OCI-LY7 (cell line): Measurements from ENCODE around the gene UVSSA. TPM values are rescaled to one million over a fixed set of nuclear protein-coding genes. Genes with fewer than 3 reads are reported as not detected.

Experiments
- BruUV-seq: library from RNA; stranded (reverse); fragments of 400-500 nt; replicated peaks from 2 replicates; lab custom pipeline; 2021; lab: Mats Ljungman, UMichigan
- CTCF ChIA-PET: fragments of 300-600 bp; sonication (Branson Sonifier 250); formaldehyde crosslinking; loops from one replicate; lab custom pipeline; 2022; ENCODE audit warnings: antibody characterized with exemption; ENCODE audit not compliant: unreplicated experiment; lab: Charles Lee
- POLR2A ChIA-PET: fragments of 300-600 bp; sonication (Branson Sonifier 250); formaldehyde crosslinking; loops from one replicate; lab custom pipeline; 2022; ENCODE audit warnings: antibody characterized with exemption; lab: Charles Lee
- DNase-seq: peaks from one replicate; pipeline ENCODE4 v3.0.0-alpha.2; 2015; ENCODE audit warnings: low spot score
- H2AFZ ChIP-seq: fragments of 200-600 bp; sonication (generic), shearing (Covaris generic); 2 replicates; pipeline ENCODE4 v1.6.1; 2014; ENCODE audit warnings: mild to moderate bottlenecking, antibody characterized with exemption, low read length, moderate library complexity
- H3K27ac ChIP-seq: fragments of 200-600 bp; sonication (generic); 2 replicates; pipeline ENCODE4 v1.5.1; 2014; ENCODE audit warnings: mixed run types, low read depth, mild to moderate bottlenecking, moderate library complexity, low read length, inconsistent platforms; ENCODE audit not compliant: poor library complexity, severe bottlenecking
- H3K36me3 ChIP-seq: fragments of 200-600 bp; sonication (generic); 2 replicates; pipeline ENCODE4 v1.6.1; 2014; ENCODE audit warnings: mild to moderate bottlenecking, antibody characterized with exemption, low read length, moderate library complexity, mixed read lengths; ENCODE audit not compliant: insufficient read depth
- H3K4me1 ChIP-seq: fragments of 200-600 bp; sonication (generic); 2 replicates; pipeline ENCODE4 v1.5.1; 2014; ENCODE audit warnings: mild to moderate bottlenecking, low read length; ENCODE audit not compliant: insufficient read depth, poor library complexity, severe bottlenecking
- H3K4me2 ChIP-seq: fragments of 200-600 bp; sonication (generic); 2 replicates; pipeline ENCODE4 v1.6.1; 2014; ENCODE audit warnings: mild to moderate bottlenecking, low read length
- H3K4me3 ChIP-seq: fragments of 200-600 bp; sonication (generic); 2 replicates; pipeline ENCODE4 v1.5.1; 2014; ENCODE audit warnings: mild to moderate bottlenecking, low read depth, low read length; ENCODE audit not compliant: poor library complexity, severe bottlenecking
- H3K79me2 ChIP-seq: fragments of 200-600 bp; sonication (generic); 2 replicates; pipeline ENCODE4 v1.6.1; 2016; ENCODE audit warnings: low read depth, mild to moderate bottlenecking, low read length, moderate library complexity, mixed read lengths; ENCODE audit not compliant: insufficient read depth
- H3K9me2 ChIP-seq: fragments of 200-600 bp; sonication (generic); 2 replicates; pipeline ENCODE4 v1.6.1; 2016; ENCODE audit warnings: mild to moderate bottlenecking, low read length, mixed read lengths; ENCODE audit not compliant: insufficient read depth
- H3K9me3 ChIP-seq: fragments of 200-600 bp; sonication (generic); 2 replicates; pipeline ENCODE4 v1.6.1; 2014; ENCODE audit warnings: mild to moderate bottlenecking, mixed run types, low read length, mixed read lengths
- H4K20me1 ChIP-seq: fragments of 200-600 bp; sonication (generic); 2 replicates; pipeline ENCODE4 v1.6.1; 2014; ENCODE audit warnings: mild to moderate bottlenecking, antibody characterized with exemption, low read length, moderate library complexity, mixed read lengths; ENCODE audit not compliant: insufficient read depth
- EZH2phosphoT487 ChIP-seq: fragments of 200-600 bp; sonication (generic); IDR thresholded peaks from 2 replicates; pipeline ENCODE4 v1.6.1; 2018; ENCODE audit warnings: low read depth, borderline replicate concordance, mild to moderate bottlenecking, mixed run types, antibody characterized with exemption, low read length, moderate library complexity, mixed read lengths
- intact Hi-C: fragments of 100-400 bp; cut with micrococcal nuclease; formaldehyde crosslinking; loops from one replicate; pipeline ENCODE4 v1.10.0; 2022; ENCODE audit not compliant: unreplicated experiment
- total RNA-seq, 2 experiments: library from RNA; depleted of rRNA in 1 of 2; stranded (reverse); fragments of >200 nt in 1 of 2; shearing (Covaris generic) in 1 of 2; gene quantifications; 2 replicates each; pipeline ENCODE4 v1.2.3, GENCODE V29; 2014 to 2022
- TF ChIP-seq, protein P1 (sequence below): fragments of 200-600 bp; sonication (generic); conservative IDR thresholded peaks from 2 replicates; pipeline ENCODE4 v1.5.1; 2014; ENCODE audit warnings: mild to moderate bottlenecking, antibody characterized with exemption, low read length, moderate library complexity, mixed read lengths

Gene UVSSA
- total RNA-seq, 2 experiments from 2014 or later, result 13.2 to 43.2 TPM

DNA sequence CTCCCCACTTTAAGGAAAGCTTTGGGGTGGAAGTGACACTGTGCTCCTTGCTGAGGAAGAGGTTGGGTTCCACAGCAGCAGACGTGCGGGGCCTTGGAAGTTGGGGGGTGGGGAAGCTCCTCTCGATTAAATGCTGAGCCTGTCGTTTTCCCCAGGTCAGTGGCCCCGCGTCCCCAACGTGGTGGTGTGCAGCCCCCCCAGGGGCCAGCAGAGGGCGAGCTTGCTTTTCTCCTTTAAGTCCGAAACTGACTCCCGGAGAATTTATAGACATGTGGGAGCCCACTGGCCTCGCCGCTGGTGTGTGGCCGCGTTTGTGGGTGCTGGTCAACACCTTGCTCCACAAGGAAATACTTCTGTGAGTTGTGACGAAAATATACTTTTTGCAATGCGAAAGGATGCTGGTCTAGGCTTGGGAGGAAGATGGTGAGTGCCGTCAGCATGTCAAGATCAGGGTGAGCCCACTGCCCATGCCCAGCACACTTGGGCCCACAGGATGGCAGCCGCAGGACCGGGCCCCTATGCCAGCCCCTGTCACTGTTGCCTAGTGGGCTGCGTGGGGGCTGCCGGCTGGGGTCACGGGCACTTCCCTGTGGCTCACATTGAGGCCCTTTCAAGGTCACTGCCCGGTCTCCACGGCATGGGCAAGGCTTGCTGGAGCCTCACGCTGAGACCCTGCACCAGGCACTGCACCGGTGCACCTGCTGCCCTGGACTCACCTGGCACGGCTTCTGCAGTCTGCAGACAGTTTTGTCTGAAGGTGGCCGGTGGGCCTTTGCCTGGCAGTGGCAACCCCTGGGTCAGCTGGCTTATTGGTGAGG lies 9.4 kb downstream of the UVSSA start:
- peak; percentile 41 for DNase-seq
- no TSS peak for BruUV-seq
- Histone ChIP-seq H3K9me2 (no peaks in the 10 kb centered on the region), H2AFZ (no peak overlapping the region), H3K36me3 (peaks cover 55% of the 10 kb centered on the region), H4K20me1 (no peaks in the 10 kb centered on the region; the same call in 1 of the 2 replicates), H3K9me3 (no peaks in the 10 kb centered on the region), H3K79me2 (no peaks in the 10 kb centered on the region), H3K4me3 (no peak overlapping the region), H3K27ac (no peak overlapping the region), H3K4me2 (no peak overlapping the region), H3K4me1 (no peaks in the 10 kb centered on the region)
- ChIA-PET CTCF (no interaction called here), POLR2A (no interaction called here)
- intact Hi-C loops, result loop anchor here (5.0 kb wide), 1 partner anchor 271 kb away; no protein-coding TSS in a partner anchor
- TF ChIP-seq, protein P1, sequence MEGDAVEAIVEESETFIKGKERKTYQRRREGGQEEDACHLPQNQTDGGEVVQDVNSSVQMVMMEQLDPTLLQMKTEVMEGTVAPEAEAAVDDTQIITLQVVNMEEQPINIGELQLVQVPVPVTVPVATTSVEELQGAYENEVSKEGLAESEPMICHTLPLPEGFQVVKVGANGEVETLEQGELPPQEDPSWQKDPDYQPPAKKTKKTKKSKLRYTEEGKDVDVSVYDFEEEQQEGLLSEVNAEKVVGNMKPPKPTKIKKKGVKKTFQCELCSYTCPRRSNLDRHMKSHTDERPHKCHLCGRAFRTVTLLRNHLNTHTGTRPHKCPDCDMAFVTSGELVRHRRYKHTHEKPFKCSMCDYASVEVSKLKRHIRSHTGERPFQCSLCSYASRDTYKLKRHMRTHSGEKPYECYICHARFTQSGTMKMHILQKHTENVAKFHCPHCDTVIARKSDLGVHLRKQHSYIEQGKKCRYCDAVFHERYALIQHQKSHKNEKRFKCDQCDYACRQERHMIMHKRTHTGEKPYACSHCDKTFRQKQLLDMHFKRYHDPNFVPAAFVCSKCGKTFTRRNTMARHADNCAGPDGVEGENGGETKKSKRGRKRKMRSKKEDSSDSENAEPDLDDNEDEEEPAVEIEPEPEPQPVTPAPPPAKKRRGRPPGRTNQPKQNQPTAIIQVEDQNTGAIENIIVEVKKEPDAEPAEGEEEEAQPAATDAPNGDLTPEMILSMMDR, result peak; percentile 81
- TF ChIP-seq EZH2phosphoT487, result no peak

DNA sequence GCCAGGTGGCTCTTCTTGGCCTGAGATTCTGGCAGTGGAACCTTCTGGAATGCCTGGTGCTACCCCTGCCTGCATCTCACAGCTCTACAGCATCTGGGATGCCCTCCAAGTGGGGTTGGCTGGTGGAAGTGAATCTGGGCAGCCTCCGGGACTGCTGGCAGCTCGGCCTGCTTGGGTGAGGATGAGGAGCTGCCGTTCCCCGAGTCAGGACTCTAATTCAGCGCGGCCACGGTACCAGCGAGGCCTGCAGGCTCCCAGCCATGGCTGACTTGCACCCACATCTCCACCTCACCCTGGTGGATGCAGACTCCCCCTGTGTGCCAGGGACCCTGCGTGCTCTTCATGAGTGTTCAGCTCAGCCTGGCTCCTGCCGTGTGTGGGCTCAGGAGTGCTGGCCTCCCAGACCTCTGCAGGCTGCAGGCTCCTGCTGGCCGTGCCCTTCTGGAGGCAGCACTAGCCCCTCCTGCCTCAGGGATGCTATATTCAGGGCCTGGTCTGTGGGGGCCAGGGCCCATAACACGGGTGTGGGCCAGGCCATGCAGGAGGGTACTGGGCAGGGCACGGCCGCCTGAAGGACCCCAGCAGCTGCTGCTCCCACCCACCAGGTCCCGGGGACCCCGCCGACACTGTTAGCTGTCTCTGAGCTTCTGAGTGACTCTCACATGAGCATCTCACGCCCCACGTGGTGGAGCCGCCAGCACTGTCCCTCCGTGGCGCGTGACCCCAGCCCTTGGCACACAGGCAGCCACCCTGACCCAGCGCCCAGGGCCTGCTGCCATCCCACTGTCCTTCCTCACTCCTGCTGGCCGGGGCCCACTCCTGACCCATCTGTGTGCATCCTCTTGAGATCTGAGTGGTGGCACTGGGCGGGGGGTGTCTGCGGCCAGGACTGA lies 10.6 kb downstream of the UVSSA start:
- Histone ChIP-seq H2AFZ (no peak overlapping the region), H3K27ac (no peak overlapping the region), H3K79me2 (no peaks in the 10 kb centered on the region), H3K4me2 (no peak overlapping the region), H3K36me3 (peaks cover 47% of the 10 kb centered on the region), H3K4me3 (no peak overlapping the region), H3K9me2 (no peaks in the 10 kb centered on the region), H3K4me1 (no peaks in the 10 kb centered on the region), H4K20me1 (no peaks in the 10 kb centered on the region; the same call in 1 of the 2 replicates), H3K9me3 (no peaks in the 10 kb centered on the region)
- no peak for TF ChIP-seq EZH2phosphoT487
- TF ChIP-seq, protein P1, result no peak
- POLR2A ChIA-PET, result no interaction called here
- CTCF ChIA-PET, result no interaction called here
- intact Hi-C loops, result loop anchor here (5.0 kb wide), 1 partner anchor 270 kb away; no protein-coding TSS in a partner anchor
- no peak for DNase-seq
- no TSS peak for BruUV-seq
